HG03066 (cell line): Measurements from ENCODE around the gene PRF1.

ENCODE experiments used
- ATAC-seq: cut with Tn5 transposase; IDR thresholded peaks from one replicate; pipeline ENCODE4 v1.9.1; 2021; ENCODE audit warnings: low read depth; ENCODE audit not compliant: unreplicated experiment

PRF1 gene

GRCh38 chr10:70563230-70563629, 39.3 kb downstream of the PRF1 start:
- no peak for ATAC-seq

GRCh38 chr10:70562036-70562755, 40.3 kb downstream of the PRF1 start:
- no peak for ATAC-seq

GRCh38 chr10:70561558-70561957, 41.0 kb downstream of the PRF1 start:
- no peak for ATAC-seq

- no peak for ATAC-seq
These were observed 41.5 kb downstream of the PRF1 start for GRCh38 chr10:70561070-70561469.

- ATAC-seq: no peak
These were observed 42.0 kb downstream of the PRF1 start for GRCh38 chr10:70560511-70560941.

GRCh38 chr10:70559861-70560260, 42.7 kb downstream of the PRF1 start:
- ATAC-seq: no peak

- ATAC-seq: no peak
These were observed 43.4 kb downstream of the PRF1 start for GRCh38 chr10:70558871-70559810.

- ATAC-seq: no peak
These were observed 44.2 kb downstream of the PRF1 start for GRCh38 chr10:70558295-70558694.

GRCh38 chr10:70557876-70558275, 44.7 kb downstream of the PRF1 start:
- no peak for ATAC-seq

GRCh38 chr10:70557086-70557845, 45.3 kb downstream of the PRF1 start:
- no peak for ATAC-seq

- ATAC-seq: no peak
These were observed 47.2 kb downstream of the PRF1 start for GRCh38 chr10:70555371-70555770.

- no peak for ATAC-seq
These were observed 50.0 kb downstream of the PRF1 start for GRCh38 chr10:70552586-70552985.

- no peak for ATAC-seq
These were observed 50.5 kb downstream of the PRF1 start for GRCh38 chr10:70551971-70552422.

- no peak for ATAC-seq
These were observed 51.1 kb downstream of the PRF1 start for GRCh38 chr10:70551466-70551865.

- no peak for ATAC-seq
These were observed 52.1 kb downstream of the PRF1 start for GRCh38 chr10:70550459-70550858.

- no peak for ATAC-seq
These were observed 52.5 kb downstream of the PRF1 start for GRCh38 chr10:70549962-70550458.

GRCh38 chr10:70549351-70549961, 53.1 kb downstream of the PRF1 start:
- ATAC-seq: no peak
